Hematopoietic multipotent progenitor cell (in vitro differentiated cells): ENCODE measurements around the gene TMUB1. TPM values are rescaled to one million over a fixed set of nuclear protein-coding genes. Genes with fewer than 3 reads are reported as not detected.

Experiments
- DNase-seq, 3 donors: peaks; one replicate each; pipeline ENCODE4 v3.0.0-alpha.2; 2011 to 2015; ENCODE audit warnings: low read depth in 2 of 3, low spot score in 2 of 3
- total RNA-seq: library from RNA; depleted of rRNA; stranded (reverse); fragments of >200 nt; gene quantifications from one replicate; pipeline ENCODE4 v1.2.3, GENCODE V29; 2012

The TMUB1 gene
- total RNA-seq, 1 donor, result 25.6 TPM

GRCh38 chr7:151071032-151071866 is 12.0 kb downstream of the TMUB1 start:
- DNase-seq, result no peak

GRCh38 chr7:151070574-151070960 is 12.7 kb downstream of the TMUB1 start:
- no peak for DNase-seq

- DNase-seq, result no peak
These were observed 13.3 kb downstream of the TMUB1 start for GRCh38 chr7:151069841-151070573.

- DNase-seq, result no peak
These were observed 15.1 kb downstream of the TMUB1 start for GRCh38 chr7:151068069-151068773.

- no peak for DNase-seq
These were observed 16.9 kb downstream of the TMUB1 start for GRCh38 chr7:151066273-151066974.

- no peak for DNase-seq
These were observed 17.8 kb downstream of the TMUB1 start for GRCh38 chr7:151065516-151065915.

- DNase-seq, result no peak
These were observed 18.3 kb downstream of the TMUB1 start for GRCh38 chr7:151064993-151065392.

GRCh38 chr7:151064454-151064853 is 18.8 kb downstream of the TMUB1 start:
- DNase-seq, result no peak

GRCh38 chr7:151063212-151063561 is 20.1 kb downstream of the TMUB1 start:
- no peak for DNase-seq

GRCh38 chr7:151062399-151063211 is 20.7 kb downstream of the TMUB1 start:
- no peak for DNase-seq

GRCh38 chr7:151062111-151062398 is 21.2 kb downstream of the TMUB1 start:
- DNase-seq, result no peak

GRCh38 chr7:151061213-151062110 is 21.8 kb downstream of the TMUB1 start:
- DNase-seq, result no peak

GRCh38 chr7:151060416-151061212 is 22.7 kb downstream of the TMUB1 start:
- peak in 1 of 3 donors; percentile 24 for DNase-seq

GRCh38 chr7:151060113-151060415 is 23.2 kb downstream of the TMUB1 start:
- DNase-seq, result no peak

- peak in 2 of 3 donors; percentile 63 to 74 for DNase-seq
These were observed 23.8 kb downstream of the TMUB1 start, which contains the start of gene SLC4A2 for GRCh38 chr7:151059367-151060112. SLC4A2 (plus strand) TSS chr7:151059589; CDS start chr7:151061988, 2,399 bp downstream.

- DNase-seq, result no peak
These were observed 24.4 kb downstream of the TMUB1 start for GRCh38 chr7:151058781-151059366.
